HepG2 (cell line): ENCODE data around the gene FBXO30.

Experiments
- BRCA1 ChIP-seq: sonication (generic); formaldehyde crosslinking; IDR thresholded peaks from 2 replicates; pipeline ENCODE4 v1.4.0; 2020; ENCODE audit warnings: missing genetic modification reagents
- GTF2F1 ChIP-seq: fragments of 150-350 bp; IDR thresholded peaks from 2 replicates; pipeline ENCODE4 v1.6.1; 2014; ENCODE audit warnings: low read length
- POLR2A ChIP-seq, 2 experiments: IDR thresholded peaks; 2 replicates each; pipeline ENCODE4 v1.6.1; 2011; ENCODE audit warnings: low read depth in 2 of 2, low read length in 2 of 2, mild to moderate bottlenecking in 1 of 2, moderate library complexity in 1 of 2; ENCODE audit not compliant: insufficient read depth in 1 of 2
- SKI ChIP-seq: fragments of 450-650 bp; IDR thresholded peaks from one replicate; pipeline ENCODE4 v1.6.1; 2018; ENCODE audit warnings: mild to moderate bottlenecking; ENCODE audit not compliant: partially characterized antibody
- SMARCC2 ChIP-seq: fragments of 450-650 bp; IDR thresholded peaks from 2 replicates; pipeline ENCODE4 v1.6.1; 2017; ENCODE audit warnings: antibody characterized with exemption, mild to moderate bottlenecking
- SMC3 ChIP-seq: IDR thresholded peaks from 2 replicates; pipeline ENCODE4 v1.6.1; 2011; ENCODE audit warnings: low read length, improper control_type of control experiment
- SP5 ChIP-seq: IDR thresholded peaks from 2 replicates; pipeline ENCODE4 v1.6.1; 2016; ENCODE audit warnings: low read depth, borderline replicate concordance
- ZNF530 ChIP-seq: sonication (generic); formaldehyde crosslinking; IDR thresholded peaks from 2 replicates; pipeline ENCODE4 v1.5.0; 2020; ENCODE audit warnings: low read depth, mild to moderate bottlenecking, missing genetic modification reagents
- ZNF775 ChIP-seq: sonication (generic); formaldehyde crosslinking; IDR thresholded peaks from 2 replicates; pipeline ENCODE4 v1.4.0; 2020; ENCODE audit warnings: missing genetic modification reagents, mild to moderate bottlenecking, moderate library complexity, borderline replicate concordance
- TF ChIP-seq, protein P1 (sequence below), 2 experiments: sonication (generic) in 1 of 2; formaldehyde crosslinking in 1 of 2; IDR thresholded peaks; 2 replicates each; pipeline versions ENCODE4 v1.5.1 to v1.6.1; 2011 to 2020; ENCODE audit warnings: borderline replicate concordance in 1 of 2, low read depth in 1 of 2, low read length in 1 of 2, mild to moderate bottlenecking in 1 of 2, missing genetic modification reagents in 1 of 2, moderate library complexity in 1 of 2
- TF ChIP-seq, protein P2 (sequence below): sonication (generic); formaldehyde crosslinking; IDR thresholded peaks from 2 replicates; pipeline ENCODE4 v1.5.0; 2020; ENCODE audit warnings: mild to moderate bottlenecking, missing genetic modification reagents, moderate library complexity
- TF ChIP-seq, protein P3 (sequence below): sonication (generic); formaldehyde crosslinking; IDR thresholded peaks from 2 replicates; pipeline ENCODE4 v1.4.0; 2020; ENCODE audit warnings: missing genetic modification reagents

DNA sequence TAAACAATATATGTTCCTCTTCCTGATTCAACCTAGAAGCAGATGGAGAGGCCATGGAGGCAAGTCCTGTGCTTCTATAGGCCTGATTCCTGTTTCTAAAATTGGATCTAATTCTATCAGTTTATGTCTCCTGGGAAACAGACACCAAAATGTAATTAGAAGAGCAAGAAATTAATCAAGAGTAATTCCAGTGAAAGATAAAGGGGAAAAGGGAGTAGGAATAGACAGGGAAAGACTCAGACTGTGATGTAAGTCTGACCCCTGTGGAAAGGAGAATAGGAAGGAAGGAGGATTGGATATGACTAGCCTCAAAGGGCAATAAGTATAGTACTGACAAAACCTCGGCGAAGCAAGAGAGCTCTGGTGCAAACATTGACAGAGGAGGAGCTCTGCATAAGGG is 33.9 kb upstream of the FBXO30 start:
- TF ChIP-seq SMARCC2 (no peak), BRCA1 (CRISPR knock-in tag) (no peak), GTF2F1 (no peak), ZNF530 (no peak), SKI (no peak), SMC3 (no peak), SP5 (CRISPR knock-in tag) (no peak), POLR2A (IDR thresholded peaks at IDR 0.05; ENCODE audit: insufficient read depth in 1 of 2, low read depth in 2 of 2, low read length in 2 of 2) (no peak), ZNF775 (no peak)
- TF ChIP-seq, protein P1, sequence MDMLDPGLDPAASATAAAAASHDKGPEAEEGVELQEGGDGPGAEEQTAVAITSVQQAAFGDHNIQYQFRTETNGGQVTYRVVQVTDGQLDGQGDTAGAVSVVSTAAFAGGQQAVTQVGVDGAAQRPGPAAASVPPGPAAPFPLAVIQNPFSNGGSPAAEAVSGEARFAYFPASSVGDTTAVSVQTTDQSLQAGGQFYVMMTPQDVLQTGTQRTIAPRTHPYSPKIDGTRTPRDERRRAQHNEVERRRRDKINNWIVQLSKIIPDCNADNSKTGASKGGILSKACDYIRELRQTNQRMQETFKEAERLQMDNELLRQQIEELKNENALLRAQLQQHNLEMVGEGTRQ (IDR thresholded peaks at IDR 0.05; ENCODE audit: low read depth, low read length) = no peak
- TF ChIP-seq, protein P1 (CRISPR knock-in tag; IDR thresholded peaks at IDR 0.05; ENCODE audit: borderline replicate concordance) = no peak
- TF ChIP-seq, protein P2, sequence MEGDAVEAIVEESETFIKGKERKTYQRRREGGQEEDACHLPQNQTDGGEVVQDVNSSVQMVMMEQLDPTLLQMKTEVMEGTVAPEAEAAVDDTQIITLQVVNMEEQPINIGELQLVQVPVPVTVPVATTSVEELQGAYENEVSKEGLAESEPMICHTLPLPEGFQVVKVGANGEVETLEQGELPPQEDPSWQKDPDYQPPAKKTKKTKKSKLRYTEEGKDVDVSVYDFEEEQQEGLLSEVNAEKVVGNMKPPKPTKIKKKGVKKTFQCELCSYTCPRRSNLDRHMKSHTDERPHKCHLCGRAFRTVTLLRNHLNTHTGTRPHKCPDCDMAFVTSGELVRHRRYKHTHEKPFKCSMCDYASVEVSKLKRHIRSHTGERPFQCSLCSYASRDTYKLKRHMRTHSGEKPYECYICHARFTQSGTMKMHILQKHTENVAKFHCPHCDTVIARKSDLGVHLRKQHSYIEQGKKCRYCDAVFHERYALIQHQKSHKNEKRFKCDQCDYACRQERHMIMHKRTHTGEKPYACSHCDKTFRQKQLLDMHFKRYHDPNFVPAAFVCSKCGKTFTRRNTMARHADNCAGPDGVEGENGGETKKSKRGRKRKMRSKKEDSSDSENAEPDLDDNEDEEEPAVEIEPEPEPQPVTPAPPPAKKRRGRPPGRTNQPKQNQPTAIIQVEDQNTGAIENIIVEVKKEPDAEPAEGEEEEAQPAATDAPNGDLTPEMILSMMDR (CRISPR knock-in tag) = no peak
- TF ChIP-seq, protein P3, sequence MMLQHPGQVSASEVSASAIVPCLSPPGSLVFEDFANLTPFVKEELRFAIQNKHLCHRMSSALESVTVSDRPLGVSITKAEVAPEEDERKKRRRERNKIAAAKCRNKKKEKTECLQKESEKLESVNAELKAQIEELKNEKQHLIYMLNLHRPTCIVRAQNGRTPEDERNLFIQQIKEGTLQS = no peak
